ENCODE measurements around the gene SYPL2.

DNA sequence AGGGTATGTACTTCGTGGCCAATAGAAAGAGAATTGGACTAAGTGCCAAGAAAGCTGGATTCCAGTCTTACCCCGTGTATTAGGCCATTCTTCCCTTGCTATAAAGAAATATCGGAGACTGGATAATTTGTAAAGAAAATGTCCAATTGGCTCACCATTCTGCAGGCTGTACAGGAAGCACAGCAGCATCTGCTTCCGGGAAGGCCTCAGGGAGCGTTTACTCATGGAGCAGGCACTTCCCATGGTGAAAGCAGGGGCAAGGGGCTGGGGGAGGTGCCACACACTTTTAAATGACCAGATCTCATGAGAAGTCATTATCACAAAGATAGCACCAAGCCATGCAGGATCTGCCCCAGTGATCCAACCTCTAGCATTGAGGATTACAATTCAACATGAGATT, 51.0 kb downstream of the SYPL2 start:
- TF ChIP-seq CTCF (conservative IDR thresholded peaks at IDR 0.05; ENCODE audit: low read depth, low read length) (no peak), EZH2phosphoT487 (IDR thresholded peaks at IDR 0.05; ENCODE audit: borderline replicate concordance, low read length) (no peak), EZH2 (IDR thresholded peaks at IDR 0.05; ENCODE audit: low read length, unreplicated experiment) (no peak)

Measured in PC-3 (cell line).